Epithelial cell of esophagus (primary cell): ENCODE data around the gene HDAC4.

ENCODE experiments used
- DNase-seq: peaks from one replicate; pipeline ENCODE4 v3.0.0; 2010; ENCODE audit warnings: low read depth
- H3K4me3 ChIP-seq: 2 replicates; pipeline ENCODE4 v1.5.1; 2011; ENCODE audit warnings: mild to moderate bottlenecking, low read length, control low read depth
- CTCF ChIP-seq: IDR thresholded peaks from 2 replicates; pipeline ENCODE4 v1.5.1; 2011; ENCODE audit warnings: low read depth, mild to moderate bottlenecking, low read length, control low read depth, inconsistent platforms; ENCODE audit not compliant: insufficient read depth; ENCODE audit errors: missing control alignments

HDAC4 gene

DNA sequence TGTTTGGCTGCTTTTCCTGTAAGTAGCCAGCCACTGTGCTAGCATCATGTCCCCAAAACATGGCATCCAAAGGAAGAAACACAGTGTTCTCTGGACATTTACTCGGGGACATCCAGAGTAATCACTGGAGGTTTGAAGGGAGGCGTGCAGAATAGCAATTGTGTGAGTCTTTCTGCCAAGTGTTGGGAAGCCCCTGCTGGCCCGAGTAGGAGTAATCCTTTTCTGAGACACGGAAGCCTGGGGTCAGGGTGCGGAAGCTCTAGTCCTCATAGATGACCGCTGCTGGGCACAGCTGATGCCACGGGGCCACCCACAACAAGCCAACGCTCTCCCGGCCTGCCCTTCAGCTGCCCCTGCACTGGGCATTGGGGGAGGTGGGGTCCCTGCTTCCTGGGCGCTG, 24.8 kb upstream of the HDAC4 start:
- no peak overlapping the region for H3K4me3 ChIP-seq
- no peak for DNase-seq
- TF ChIP-seq CTCF = no peak

DNA sequence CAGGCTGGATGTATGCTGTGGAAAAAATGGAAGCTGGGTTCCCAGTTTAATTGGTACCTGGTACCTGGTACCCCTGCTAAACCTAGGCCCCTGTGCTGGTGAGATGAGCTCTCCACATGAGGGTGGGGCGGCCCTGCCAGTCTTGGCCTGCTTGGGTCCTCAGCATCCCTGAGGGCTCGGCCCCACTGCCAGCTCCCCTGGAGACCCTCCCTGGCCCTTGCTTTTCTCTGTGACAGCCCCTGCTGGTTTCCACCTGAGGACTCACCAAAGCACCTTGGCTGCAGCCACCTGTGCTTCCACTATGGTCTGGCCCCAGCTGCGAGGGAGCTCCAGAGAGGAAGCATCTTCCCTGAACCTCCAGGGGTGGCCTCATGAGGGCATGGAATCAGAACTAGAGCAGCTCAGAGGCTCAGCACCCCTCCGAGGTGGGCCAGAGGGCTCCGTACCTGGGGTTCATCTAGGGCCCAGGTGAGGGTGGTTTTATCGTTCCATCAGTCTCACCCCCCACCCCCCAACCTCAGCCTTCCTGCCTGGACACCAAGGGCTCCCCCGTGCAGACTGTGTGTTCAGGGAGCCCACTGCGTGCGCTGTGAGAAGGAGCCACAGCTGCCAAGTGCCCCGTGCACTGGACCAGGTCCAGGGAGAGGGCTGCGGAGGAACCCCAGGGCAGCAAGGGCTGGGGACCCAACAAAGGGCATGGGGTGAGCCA, 23.7 kb upstream of the HDAC4 start:
- no peak for DNase-seq
- H3K4me3 ChIP-seq = no peak overlapping the region
- no peak for TF ChIP-seq CTCF

DNA sequence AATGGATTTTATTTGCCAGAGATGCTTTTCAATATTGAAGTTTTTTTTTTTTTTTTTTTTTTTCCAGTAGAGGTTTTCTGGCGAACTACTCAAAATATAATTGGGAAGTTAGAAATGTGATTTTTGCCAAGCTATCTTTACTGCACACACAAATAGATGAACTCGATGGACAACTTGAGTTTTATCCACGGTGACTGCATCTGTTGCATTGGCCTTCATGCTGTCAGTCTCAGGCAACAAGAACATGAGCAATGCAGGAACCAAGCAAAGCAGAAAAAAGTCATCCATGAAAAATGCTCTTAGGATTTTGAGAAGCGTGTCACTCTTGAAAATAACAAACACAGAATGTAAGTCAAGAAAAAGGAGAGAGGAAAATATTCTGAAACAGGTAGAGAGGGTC, 22.7 kb upstream of the HDAC4 start:
- no peak for DNase-seq
- H3K4me3 ChIP-seq = no peak overlapping the region
- no peak for TF ChIP-seq CTCF

DNA sequence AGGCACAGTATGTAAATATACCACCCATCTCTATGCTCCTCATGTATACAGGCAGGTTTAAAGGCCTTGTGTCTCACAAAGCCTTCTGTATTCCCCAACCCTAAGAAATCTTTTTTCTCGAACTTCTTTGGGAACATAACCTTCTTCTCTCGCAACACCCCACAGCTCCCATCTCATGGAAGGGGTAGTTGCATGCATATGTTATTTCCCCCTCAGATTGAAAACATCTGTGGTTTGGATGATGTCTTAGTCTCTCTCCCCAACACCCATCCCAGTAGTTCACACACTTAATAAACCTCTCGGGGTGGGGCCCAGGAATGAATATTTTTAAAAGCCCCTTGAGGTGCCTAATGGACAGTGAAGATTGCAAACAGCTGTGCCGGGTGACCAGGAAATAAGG, 21.0 kb upstream of the HDAC4 start:
- TF ChIP-seq CTCF = no peak
- no peak for DNase-seq
- H3K4me3 ChIP-seq = no peak overlapping the region

DNA sequence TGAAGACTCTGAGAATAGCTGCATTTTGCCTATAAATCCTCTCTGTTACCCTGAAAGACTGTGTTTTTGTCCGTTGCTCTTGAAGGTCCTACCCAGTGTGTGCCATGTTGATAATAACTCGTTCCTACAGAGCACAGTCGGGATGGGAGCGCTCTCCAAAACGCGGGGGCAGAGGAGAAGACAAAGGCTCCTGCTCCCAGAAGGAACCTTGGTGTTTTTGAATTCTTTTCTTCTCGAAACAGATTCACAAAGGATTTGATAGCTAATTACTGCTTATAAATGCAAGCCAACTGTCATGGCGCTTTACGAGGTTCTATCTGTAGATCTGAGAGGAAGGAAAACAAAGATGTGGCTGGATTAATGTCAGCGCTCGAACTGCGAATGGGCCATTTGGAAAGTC, 19.3 kb upstream of the HDAC4 start:
- H3K4me3 ChIP-seq = no peak overlapping the region
- DNase-seq = no peak
- no peak for TF ChIP-seq CTCF

DNA sequence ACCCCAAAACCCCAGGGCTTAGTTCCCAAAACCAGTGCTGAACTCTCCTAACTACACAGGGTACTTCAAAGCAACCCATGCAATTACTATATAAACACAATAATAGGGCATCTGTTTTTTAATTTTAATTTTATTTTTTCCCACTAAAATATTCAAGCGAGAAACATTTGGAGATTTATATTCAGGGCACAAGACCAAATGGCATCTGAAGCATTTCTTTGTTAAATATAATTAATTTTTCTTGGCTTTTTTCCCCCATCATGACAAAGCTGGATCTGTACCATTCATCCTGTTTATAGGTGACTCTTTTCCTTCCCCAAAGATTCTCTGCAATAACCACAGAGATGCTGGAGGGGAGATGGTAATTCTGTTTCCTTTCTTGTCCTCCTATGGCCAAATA, 18.1 kb upstream of the HDAC4 start:
- H3K4me3 ChIP-seq = no peak overlapping the region
- DNase-seq = no peak
- TF ChIP-seq CTCF = no peak

GRCh38 chr2:239412905-239413603, 12.2 kb upstream of the HDAC4 start:
- H3K4me3 ChIP-seq = no peak overlapping the region
- no peak for TF ChIP-seq CTCF
- no peak for DNase-seq
